Measurements from ENCODE around the gene PIN4.
"Not testable (repeated sequence)": the region's sequence is repeated elsewhere in the genome, so short reads cannot be mapped to it uniquely, and the experiment has no call there.

The PIN4 gene

DNA sequence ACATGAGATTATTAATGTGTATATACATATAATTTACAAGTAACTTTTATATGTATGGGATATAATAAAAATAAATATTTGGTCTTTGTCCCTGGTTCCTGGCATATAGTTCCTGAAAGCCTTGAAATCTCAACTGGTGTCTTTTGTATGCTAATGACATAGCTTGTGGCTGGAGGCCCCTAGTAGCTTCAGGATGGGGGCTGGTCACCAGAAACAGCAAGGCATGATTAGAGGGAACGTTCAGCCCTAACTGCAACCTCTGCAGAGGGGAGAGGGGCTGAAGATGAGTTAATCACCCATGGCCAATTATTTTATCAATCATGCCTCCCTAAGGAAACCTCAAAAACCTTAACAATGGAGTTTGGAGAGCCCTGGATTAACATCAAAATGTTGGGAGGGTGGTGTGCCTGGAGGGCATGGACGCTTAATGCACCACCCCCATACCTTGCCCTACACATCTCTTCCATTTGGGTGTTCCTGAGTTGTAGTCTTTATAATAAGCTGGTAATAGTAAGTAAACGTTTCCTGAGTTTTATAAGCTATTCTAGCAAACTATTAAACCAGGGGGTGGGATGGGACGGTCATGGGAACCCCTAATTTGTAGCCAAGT lies 21.3 kb downstream of the PIN4 start:
- DNase-seq (ENCODE audit: low read depth), result no peak

DNA sequence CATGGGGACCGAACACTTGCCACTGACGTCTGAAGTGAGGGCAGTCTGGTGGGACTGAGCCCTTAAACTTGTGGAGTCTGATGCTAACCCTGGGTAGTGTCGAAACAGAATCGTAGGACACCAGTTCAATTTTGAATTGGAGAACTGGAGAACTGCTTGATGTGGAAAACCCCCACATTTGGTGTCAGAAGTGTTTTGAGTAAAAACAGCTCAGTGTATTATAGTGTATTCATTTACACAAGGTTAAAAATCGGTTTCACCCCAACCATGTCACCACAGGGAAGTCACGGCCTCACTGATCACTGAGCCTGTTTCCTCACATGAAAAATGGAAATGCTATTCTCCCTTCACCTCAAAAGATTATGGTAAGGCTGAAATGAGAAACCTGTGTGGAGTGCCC lies 21.9 kb downstream of the PIN4 start:
- no peak for DNase-seq (ENCODE audit: low read depth)

DNA sequence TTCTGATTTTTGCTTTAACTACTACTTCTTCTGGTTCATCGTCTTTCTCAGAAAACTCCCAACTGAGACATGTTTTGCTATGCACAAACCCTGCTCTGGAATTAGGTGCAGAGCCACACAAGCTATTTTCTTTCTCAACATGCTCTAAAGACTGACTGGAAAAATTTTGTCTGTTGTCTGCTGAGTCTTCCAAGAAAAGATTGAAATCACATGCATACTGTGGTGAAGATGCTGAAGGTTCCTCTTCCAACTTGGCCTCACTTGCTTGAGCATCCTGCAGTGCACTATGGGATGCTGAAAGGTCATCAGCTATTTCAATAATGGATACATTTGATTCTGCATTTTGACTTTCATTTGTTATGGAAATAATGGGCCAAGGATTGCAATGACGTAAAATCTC lies 24.1 kb downstream of the PIN4 start:
- no peak for DNase-seq (ENCODE audit: low read depth)

- no peak for DNase-seq (ENCODE audit: low read depth)
Measured at GRCh38 chrX:72207366-72207765, 25.8 kb downstream of the PIN4 start.

DNA sequence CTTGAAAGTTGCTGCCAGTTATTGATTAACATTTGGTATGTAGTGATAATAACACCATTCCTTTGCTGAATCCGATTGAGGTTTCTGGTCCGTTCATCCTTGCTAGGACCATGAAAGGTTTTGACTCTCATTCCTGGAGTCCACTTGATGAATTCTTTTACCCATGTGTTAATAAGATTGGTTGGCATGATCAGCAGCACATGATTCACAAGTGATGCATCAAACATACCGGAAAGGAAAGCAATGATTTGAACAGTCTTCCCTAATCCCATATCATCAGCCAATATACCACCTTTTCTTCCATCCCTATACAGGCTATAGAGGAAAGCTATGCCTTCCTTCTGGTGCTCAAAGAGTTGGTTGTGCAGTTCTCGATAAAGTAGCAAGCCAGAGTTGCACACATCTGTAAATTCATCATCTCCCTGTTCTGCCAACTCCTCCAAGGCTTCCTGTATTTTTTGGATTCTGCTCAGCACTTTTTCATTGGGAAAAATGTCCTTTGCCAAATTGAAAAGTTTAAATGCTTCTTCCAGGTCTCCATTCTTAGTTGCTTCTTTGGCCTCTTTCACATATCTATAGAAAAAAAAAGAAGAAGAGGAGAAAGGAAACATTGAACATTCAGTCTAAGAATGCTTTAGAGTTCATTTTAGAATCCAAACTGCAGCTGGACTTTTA lies 26.7 kb downstream of the PIN4 start:
- DNase-seq (ENCODE audit: low read depth), result no peak

GRCh38 chrX:72216973-72217372 lies 35.4 kb downstream of the PIN4 start:
- no peak for DNase-seq (ENCODE audit: low read depth)

GRCh38 chrX:72220375-72220774 lies 38.8 kb downstream of the PIN4 start:
- DNase-seq (ENCODE audit: low read depth), result not testable (repeated sequence)

DNA sequence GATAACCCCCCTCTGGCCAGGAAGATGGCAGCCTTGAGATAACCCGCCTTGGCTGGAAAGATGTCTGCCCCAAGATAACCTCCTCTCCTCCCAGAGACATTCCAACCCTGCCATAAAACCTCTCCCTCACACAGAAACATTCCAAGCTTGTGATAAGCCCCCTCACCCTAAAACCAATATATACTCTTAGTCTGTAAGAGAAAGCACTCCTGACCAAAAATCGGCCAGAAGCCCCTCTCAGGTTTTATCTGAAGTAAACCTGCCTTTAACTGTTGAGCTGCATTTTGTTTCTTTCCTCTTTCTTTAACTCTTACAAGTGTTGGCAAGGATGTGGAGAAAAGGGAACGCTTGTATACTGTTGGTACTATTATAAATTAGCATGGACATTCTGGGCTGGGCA lies 48.7 kb downstream of the PIN4 start:
- no peak for DNase-seq (ENCODE audit: low read depth)

DNA sequence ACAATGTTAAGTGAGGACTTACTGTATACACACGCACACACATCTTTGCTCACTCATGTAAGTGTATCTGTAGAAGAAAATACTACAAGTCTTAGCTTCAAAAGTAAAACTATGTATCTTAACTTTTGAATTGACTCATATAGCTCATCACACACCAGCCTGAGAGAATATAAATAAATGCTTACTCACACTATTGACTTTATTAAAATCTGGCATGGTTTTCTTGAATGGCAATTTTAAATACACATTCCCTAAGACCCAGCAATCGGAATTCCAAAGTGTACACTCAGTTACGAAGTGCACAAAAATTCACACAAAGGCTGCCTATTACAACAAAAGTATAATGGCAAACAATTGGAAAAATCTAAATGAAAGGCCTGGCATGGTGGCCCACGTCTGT lies 55.3 kb downstream of the PIN4 start:
- DNase-seq (ENCODE audit: low read depth), result no peak

GRCh38 chrX:72238183-72238582 lies 56.6 kb downstream of the PIN4 start:
- DNase-seq (ENCODE audit: low read depth), result no peak

DNA sequence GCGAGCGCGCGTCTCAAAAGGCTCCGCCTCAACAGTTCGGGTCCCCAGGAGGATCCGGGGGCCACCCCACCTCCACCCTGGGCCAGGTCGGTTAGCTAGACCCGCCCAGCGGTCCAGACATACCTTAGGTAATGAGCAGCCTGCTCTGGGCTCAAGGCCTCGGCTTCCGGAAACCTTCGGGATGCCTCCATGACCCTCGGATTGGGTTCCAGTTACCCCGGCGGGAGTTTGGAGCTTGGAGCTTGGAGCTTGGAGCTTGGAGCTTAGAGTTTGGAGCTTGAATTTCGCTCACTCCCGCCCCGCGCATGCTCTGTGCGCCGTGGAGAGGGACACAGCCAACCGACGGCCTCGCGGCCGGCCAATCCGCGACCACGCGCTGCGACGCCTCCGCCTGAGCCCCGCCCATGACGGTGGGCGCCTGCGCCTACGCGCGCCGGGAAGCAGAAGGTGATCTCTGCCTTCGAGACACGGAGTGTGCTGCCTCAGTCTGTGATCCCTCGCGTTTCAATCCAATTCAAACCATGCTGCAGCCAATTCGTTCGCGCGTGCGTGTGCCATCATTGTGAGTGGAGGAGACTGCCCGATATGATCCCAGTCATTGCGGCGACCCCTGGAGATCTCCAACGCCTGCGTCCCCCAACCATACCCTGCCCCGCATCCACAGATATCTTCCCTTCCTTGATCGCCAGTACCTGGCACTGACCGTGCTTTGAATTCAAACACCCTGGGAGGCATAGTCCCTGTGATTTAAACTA lies 57.3 kb downstream of the PIN4 start, which contains the start of gene ERCC6L:
TSS of gene ERCC6L (minus strand) at position 307 of the 755 bp plus-strand sequence. CDS start at position 191, 116 bp downstream.
- DNase-seq (ENCODE audit: low read depth), result peak; percentile 49

- no peak for DNase-seq (ENCODE audit: low read depth)
Measured at GRCh38 chrX:72240976-72241375, 59.4 kb downstream of the PIN4 start.

DNA sequence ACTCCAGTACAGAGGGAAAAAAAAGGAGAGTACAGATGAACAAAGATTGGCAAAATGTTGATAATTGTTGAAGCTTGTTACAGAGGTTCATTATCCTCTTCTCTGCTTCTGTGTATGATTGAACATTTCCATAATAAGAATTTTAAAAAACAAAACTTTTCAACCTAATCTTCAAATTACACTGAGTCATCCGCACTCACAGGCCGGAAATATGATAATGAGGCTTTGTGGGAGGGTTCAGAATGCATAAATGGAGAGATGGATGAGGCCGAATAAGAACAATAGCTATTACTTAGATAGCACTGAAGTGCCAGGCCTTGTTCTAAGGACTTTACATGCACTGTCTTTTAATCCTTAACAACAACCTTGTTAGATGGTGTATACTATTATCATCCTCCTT lies 61.9 kb downstream of the PIN4 start:
- no peak for DNase-seq (ENCODE audit: low read depth)

- DNase-seq (ENCODE audit: low read depth), result no peak
Measured at GRCh38 chrX:72245461-72246089, 64.0 kb downstream of the PIN4 start.

DNA sequence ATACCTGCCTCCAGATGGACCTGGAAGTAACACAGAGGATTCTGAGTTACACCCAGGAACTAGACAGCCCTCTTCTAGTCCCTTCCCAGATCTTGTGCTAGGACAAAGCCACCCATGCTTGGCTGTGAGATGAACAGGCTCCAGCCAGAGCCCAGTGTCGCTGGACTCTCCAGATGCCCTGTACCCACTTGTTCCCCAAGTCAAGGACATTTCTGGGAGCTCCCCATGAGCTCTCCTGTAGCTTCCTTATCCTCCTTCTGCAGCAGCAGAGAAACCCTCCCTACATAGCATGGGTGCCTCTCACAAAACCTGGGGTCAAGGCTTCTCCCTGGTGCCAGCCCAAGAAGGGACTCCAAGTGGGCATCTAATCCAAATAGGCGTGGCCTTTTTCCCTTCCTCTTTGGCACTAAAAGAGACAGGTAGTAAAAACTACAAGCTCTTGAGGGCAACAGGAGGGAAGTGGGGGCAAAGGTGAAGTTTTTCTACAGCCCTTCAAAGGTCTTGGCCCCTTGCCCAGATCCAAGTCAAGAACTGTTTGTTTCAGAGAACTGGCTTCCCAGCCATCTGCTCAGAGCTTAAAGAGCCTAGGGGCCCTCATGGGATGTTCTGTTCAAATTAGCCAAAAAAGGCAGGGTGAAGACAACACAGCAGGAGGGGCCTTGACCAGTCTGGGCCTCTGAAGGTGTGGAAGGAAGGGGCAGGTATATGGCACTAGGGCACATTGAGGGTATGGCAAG lies 65.8 kb downstream of the PIN4 start:
- DNase-seq (ENCODE audit: low read depth), result no peak
